NCI-H82 treated with DMSO at 0.1 percent for 48 hours (cell line): ENCODE results near the gene HYKK.
"Not testable (repeated sequence)": the region's sequence is repeated elsewhere in the genome, so short reads cannot be mapped to it uniquely, and the experiment has no call there.

Experiments
- DNase-seq: peaks from one replicate; lab custom pipeline; 2025; ENCODE audit not compliant: unreplicated experiment; lab: John Stamatoyannopoulos, UW

The HYKK gene

DNA sequence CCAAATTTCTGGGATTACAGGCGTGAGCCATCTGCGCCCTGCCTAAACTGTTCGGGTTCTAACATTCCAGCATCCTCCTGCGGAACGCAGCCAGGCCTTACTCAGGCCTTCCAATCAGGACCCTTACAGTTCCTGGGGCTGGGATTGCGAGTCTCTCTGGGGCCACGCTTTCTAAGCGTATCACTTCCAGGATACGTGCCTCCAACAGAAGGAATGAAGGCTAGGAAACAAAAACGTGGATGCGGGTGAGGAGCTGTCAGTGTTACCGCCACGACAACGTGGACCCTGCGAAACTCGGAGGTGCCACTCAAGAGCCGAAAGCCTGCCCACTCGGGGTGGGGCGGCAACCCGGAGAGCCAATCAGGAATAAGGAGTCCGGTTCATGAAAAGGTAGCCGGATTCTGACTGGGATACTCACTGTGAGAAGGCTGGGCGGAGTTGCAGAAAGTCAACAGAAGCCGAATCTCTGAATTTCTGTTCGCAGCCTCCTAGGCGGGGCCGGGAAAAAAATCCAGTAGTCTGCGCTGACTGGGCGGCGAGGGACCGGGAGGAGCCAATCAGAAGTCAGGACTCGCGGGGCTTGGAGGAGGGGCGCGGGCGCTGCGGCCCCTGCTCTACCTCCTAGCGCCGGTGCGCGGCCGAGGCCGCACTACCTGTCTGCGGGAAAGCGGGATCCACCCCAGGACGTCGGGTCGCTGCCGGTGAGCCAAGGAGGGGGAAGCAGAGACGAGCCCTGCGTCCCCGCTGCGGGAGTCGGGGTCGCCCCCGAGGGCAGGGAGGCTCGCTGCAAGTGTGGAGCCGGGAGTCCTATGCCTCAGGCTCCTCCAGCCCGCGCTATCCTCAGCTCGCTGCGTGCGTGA lies at the start of gene HYKK:
Gene HYKK (plus strand): TSS at position 607 of the 860 bp plus-strand sequence. CDS start 5,512 bp downstream, outside the sequence.
- peak; percentile 96 for DNase-seq

DNA sequence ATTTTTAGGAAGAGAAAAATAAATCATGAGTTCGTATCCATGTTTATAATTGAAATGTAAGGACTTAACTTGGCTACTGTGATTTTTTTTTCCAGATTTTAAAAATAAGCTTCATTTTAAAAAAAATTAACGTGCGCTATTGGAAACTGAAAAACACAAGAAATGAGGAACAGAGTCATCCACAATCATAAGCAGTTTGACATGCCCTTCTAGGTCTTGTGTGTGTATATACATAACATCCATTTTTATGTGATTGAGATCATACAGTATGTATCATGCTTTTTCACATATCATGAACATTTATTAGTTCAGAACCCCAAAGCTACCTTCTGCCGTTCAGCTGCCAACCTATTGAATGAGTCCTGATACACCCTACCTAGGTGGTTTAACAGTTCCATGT lies 46.6 kb upstream of the HYKK start:
- no peak for DNase-seq

GRCh38 chr15:78461171-78461888 lies 46.0 kb upstream of the HYKK start:
- DNase-seq: no peak

DNA sequence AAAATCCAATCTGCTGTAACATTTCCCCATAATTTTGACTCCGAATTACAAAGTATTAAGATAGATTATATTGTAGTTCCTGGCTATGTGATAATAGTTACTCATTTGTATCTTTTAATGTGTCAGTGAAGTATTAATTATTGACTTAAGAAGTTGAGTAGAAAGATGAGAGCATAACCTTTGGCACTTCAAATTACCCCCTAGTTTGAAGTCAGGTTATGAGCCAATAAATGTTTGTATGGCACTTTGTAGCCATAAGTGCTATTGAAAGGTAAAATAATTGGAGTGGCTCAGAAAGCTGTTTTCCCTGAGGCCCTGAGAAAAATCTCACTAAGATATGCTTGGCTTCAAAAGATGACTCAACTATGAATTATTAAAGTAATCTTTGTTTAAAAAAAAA lies 38.3 kb upstream of the HYKK start:
- no peak for DNase-seq

DNA sequence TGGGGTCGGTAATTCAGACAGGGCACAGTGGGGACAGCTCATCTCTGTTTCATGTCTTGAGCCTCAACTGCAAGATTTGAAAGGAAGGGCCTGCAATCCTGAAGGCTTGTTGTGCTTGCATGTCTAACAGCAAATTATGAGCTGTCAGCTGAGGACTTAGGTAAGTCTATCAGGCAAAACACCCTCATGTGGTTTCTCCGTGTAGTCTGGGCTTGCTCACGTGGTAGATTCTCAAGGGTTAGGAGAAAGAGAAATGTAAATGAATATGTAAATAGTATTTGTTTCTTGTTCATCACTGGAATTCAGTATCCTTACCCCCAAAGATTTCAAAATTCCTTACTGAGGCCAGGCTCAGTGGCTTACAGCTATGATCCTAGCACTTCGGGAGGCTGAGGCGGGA lies 30.1 kb upstream of the HYKK start:
- DNase-seq: no peak

- DNase-seq: no peak
Measured at GRCh38 chr15:78479650-78480049, 27.7 kb upstream of the HYKK start.

GRCh38 chr15:78481917-78482316 lies 25.5 kb upstream of the HYKK start:
- no peak for DNase-seq

DNA sequence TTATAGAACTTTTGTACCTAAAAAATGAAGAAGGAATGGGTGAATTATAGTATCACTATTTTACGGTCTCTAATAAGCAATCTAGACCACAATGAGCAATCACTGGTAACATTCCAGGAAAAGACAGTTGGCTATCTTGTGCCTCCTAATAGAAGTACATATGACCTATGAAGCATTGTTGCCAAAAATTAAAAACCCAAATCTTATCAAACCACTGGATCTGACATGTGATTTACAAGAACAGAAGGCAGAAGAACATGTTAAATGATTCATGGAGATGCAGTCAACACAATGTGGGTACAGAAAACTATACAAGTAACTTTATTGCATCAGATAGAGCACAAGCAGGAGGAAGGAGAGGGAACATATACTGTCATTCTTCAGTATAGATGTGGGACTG lies 14.5 kb upstream of the HYKK start:
- DNase-seq: no peak

- DNase-seq: no peak
Measured at GRCh38 chr15:78501857-78502256, 5.5 kb upstream of the HYKK start.

GRCh38 chr15:78502641-78503040 lies 4.7 kb upstream of the HYKK start:
- DNase-seq: no peak

DNA sequence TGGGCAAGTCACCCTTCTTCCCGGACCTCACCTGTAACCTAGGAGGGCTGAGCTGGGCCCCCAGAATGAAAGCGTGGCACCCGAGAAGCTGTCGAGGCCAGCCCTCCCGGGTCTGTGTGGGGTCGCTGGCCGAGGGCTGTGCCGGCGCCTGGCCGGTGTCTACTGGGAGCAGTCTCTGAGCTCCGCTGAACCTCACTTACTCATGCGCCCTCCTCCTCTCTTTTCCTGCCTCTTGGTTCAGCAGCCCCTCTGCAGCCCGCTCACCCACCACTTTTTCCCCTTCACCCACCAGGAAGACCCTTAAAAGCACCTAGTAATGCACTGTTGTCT lies 419 bp downstream of the HYKK start:
- no peak for DNase-seq

- DNase-seq: no peak
Measured at GRCh38 chr15:78508272-78508671, 895 bp downstream of the HYKK start.

- DNase-seq: no peak
Measured at GRCh38 chr15:78509726-78510312, 2.4 kb downstream of the HYKK start.

DNA sequence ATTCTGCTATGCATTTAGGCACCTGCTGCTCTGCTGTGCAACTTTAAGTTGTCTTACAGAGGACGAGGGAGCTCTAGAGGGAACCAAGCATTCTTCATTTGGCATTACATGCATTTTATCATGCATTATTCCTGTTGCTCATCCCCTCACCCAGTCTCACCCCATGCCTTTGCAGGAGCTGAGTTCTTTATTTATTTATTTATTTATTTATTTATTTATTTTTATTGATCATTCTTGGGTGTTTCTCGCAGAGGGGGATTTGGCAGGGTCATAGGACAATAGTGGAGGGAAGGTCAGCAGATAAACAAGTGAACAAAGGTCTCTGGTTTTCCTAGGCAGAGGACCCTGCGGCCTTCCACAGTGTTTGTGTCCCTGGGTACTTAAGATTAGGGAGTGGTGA lies 12.7 kb downstream of the HYKK start:
- not testable (repeated sequence) for DNase-seq

- DNase-seq: no peak
Measured at GRCh38 chr15:78524230-78524629, 16.9 kb downstream of the HYKK start.

GRCh38 chr15:78527325-78527724 lies 19.9 kb downstream of the HYKK start:
- no peak for DNase-seq

DNA sequence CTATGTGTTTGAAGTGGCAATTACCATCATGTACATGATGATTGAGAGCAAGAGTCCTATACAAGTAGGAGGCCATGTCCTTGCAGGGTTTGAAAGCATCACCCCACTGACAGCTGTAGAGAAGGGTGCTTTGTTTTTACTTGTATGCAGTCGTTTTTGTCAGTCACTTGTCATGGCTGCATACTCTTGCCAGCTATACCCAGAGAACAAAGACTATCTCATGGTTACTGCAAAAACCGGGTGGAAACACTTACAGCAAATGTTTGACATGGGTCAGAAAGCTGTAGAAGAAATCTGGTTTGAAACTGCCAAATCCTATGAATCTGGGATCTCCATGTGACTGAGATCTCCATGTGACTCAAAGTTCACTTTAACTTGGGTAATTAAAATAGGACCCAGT lies 26.0 kb downstream of the HYKK start:
- no peak for DNase-seq

DNA sequence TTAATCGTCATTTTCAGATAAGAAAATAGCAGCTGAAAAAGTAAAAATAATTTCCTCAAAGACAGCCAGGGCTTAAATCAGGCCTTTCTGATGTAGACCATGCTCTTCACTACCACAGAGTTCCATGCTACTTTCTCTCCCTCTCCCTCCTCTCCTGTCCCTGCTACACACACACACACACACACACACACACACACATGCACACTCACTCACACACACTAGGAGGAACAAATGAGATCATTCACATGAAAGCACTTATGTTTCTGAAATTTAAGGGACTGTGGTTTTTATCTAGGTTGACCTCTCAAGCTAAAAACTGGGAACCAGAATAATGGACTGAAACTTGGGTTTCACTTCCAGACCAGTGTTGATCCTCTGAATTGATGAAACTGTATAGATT lies 28.8 kb downstream of the HYKK start:
- no peak for DNase-seq

- DNase-seq: no peak
Measured at GRCh38 chr15:78537266-78537905, 30.0 kb downstream of the HYKK start.

GRCh38 chr15:78538358-78538757 lies 31.0 kb downstream of the HYKK start:
- DNase-seq: no peak

DNA sequence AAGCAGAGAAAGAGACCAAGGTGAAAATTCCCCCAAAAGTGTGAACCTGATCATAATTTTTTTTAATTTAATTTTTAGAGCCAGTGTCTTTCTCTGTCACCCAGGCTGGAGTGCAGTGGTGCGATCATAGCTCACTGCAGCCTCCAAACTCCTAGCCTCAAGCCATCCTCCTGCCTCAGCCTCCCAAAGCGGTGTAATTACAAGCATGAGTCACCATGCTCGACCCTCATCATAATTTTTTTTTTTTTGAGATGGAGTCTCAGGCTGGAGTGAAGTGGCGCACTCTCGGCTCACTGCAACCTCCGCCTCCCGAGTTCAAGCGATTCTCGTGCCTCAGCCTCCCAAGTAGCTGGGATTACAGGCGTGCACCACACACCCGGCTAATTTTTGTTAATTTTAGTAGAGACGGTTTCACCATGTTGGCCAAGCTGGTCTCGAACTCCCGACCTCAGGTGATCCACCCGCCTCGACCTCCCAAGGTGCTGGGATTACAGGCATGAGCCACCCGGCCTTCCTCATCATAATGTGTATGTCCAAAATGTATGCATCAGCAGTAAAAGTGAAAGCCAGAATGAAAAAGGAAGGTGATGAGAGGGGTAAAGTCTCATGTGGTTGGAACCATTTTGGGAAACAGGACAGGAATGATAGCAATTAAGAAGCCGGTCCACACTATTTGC lies 32.2 kb downstream of the HYKK start:
- DNase-seq: not testable (repeated sequence)
